ENCODE results near the gene AKR1D1.

GRCh38 chr7:138029941-138030340 lies 46.3 kb upstream of the AKR1D1 start:
- TF ChIP-seq CTCF (conservative IDR thresholded peaks at IDR 0.05; ENCODE audit: low read length) = no peak
- no peak for TF ChIP-seq EZH2phosphoT487 (IDR thresholded peaks at IDR 0.05; ENCODE audit: borderline replicate concordance, low read depth, low read length)
